Brain microvascular endothelial cell (primary cell): Measurements from ENCODE around the gene TBCE.

Experiments used
- DNase-seq: peaks from one replicate; pipeline ENCODE4 v3.0.0-alpha.2; 2020
- H3K27ac ChIP-seq: fragments of 250-450 bp; sonication (Bioruptor Pico); 2 replicates; pipeline ENCODE4 v1.5.1; 2020; ENCODE audit warnings: mild to moderate bottlenecking, moderate library complexity
- H3K27me3 ChIP-seq: fragments of 250-450 bp; sonication (Bioruptor Pico); replicated peaks from 2 replicates; pipeline ENCODE4 v1.5.1; 2020; ENCODE audit warnings: mild to moderate bottlenecking
- H3K36me3 ChIP-seq: fragments of 250-450 bp; sonication (Bioruptor Pico); replicated peaks from 2 replicates; pipeline ENCODE4 v1.5.1; 2020; ENCODE audit warnings: mild to moderate bottlenecking
- H3K4me3 ChIP-seq: 2 replicates; pipeline ENCODE4 v1.5.1; 2011; ENCODE audit warnings: low read depth, mild to moderate bottlenecking, control low read depth, low read length, moderate library complexity
- CTCF ChIP-seq: IDR thresholded peaks from 2 replicates; pipeline ENCODE4 v1.5.1; 2011; ENCODE audit warnings: low read depth, mild to moderate bottlenecking, moderate library complexity, low read length, control low read depth, inconsistent platforms; ENCODE audit errors: missing control alignments
- in situ Hi-C: cut with HindIII; loops from 2 replicates; pipeline ENCODE4 v1.10.0; 2017; ENCODE audit warnings: low sequenced_read_pairs, low pct_ligation_motif_present

The TBCE gene

GRCh38 chr1:235342471-235342870, 24.8 kb upstream of the TBCE start:
- H3K36me3 ChIP-seq, result peaks cover 7% of the 10 kb centered on the region

GRCh38 chr1:235343726-235344125, 23.5 kb upstream of the TBCE start:
- Histone ChIP-seq H3K27ac (no peak overlapping the region), H3K4me3 (no peak overlapping the region), H3K36me3 (peaks cover 7% of the 10 kb centered on the region), H3K27me3 (no peaks in the 10 kb centered on the region)
- no peak for DNase-seq
- in situ Hi-C loops, result no loop called here
- TF ChIP-seq CTCF, result no peak

More at GRCh38 chr1:235342471-235342870, 24.8 kb upstream of the TBCE start:
- TF ChIP-seq CTCF, result no peak
- in situ Hi-C loops, result no loop called here
- DNase-seq, result no peak
- no peak overlapping the region for H3K27ac ChIP-seq
- no peak overlapping the region for H3K4me3 ChIP-seq
- no peaks in the 10 kb centered on the region for H3K27me3 ChIP-seq

GRCh38 chr1:235351441-235351840, 15.8 kb upstream of the TBCE start:
- no peak overlapping the region for H3K4me3 ChIP-seq
- in situ Hi-C loops, result no loop called here
- H3K36me3 ChIP-seq, result no peaks in the 10 kb centered on the region
- TF ChIP-seq CTCF, result no peak
- no peak for DNase-seq
- H3K27ac ChIP-seq, result no peak overlapping the region
- no peaks in the 10 kb centered on the region for H3K27me3 ChIP-seq

GRCh38 chr1:235351898-235352297, 15.3 kb upstream of the TBCE start:
- in situ Hi-C loops, result no loop called here
- Histone ChIP-seq H3K27me3 (no peaks in the 10 kb centered on the region), H3K27ac (no peak overlapping the region), H3K36me3 (no peaks in the 10 kb centered on the region), H3K4me3 (no peak overlapping the region)
- DNase-seq, result no peak
- no peak for TF ChIP-seq CTCF

- in situ Hi-C loops, result no loop called here
- no peak for TF ChIP-seq CTCF
- no peak overlapping the region for H3K4me3 ChIP-seq
Observed at GRCh38 chr1:235357485-235358373, 9.5 kb upstream of the TBCE start.

More at GRCh38 chr1:235357485-235358373, 9.5 kb upstream of the TBCE start:
- H3K27ac ChIP-seq, result no peak overlapping the region
- no peaks in the 10 kb centered on the region for H3K36me3 ChIP-seq
- no peak for DNase-seq
- H3K27me3 ChIP-seq, result no peaks in the 10 kb centered on the region
